RWPE1 (cell line): ENCODE measurements around the gene MCEMP1.

Source experiments
- CTCF ChIA-PET: fragments of 350-600 bp; sonication (Branson Sonifier 250); formaldehyde crosslinking; extraction: SDS; loops from one replicate; lab custom pipeline; 2021; lab: Yijun Ruan, JAX
- POLR2A ChIA-PET: fragments of 400-600 bp; formaldehyde crosslinking; extraction: SDS; loops from one replicate; lab custom pipeline; 2020; ENCODE audit warnings: antibody characterized with exemption; ENCODE audit not compliant: low non-redundant PET; lab: Yijun Ruan, JAX
- DNase-seq: peaks from one replicate; pipeline ENCODE4 v3.0.0; 2012; ENCODE audit warnings: low spot score
- H3K27ac ChIP-seq: fragments of 450-650 bp; 2 replicates; pipeline ENCODE4 v1.5.1; 2017
- CTCF ChIP-seq: fragments of 450-650 bp; conservative IDR thresholded peaks from 2 replicates; pipeline ENCODE4 v1.5.1; 2017; ENCODE audit warnings: low read depth, mild to moderate bottlenecking

The MCEMP1 gene

DNA sequence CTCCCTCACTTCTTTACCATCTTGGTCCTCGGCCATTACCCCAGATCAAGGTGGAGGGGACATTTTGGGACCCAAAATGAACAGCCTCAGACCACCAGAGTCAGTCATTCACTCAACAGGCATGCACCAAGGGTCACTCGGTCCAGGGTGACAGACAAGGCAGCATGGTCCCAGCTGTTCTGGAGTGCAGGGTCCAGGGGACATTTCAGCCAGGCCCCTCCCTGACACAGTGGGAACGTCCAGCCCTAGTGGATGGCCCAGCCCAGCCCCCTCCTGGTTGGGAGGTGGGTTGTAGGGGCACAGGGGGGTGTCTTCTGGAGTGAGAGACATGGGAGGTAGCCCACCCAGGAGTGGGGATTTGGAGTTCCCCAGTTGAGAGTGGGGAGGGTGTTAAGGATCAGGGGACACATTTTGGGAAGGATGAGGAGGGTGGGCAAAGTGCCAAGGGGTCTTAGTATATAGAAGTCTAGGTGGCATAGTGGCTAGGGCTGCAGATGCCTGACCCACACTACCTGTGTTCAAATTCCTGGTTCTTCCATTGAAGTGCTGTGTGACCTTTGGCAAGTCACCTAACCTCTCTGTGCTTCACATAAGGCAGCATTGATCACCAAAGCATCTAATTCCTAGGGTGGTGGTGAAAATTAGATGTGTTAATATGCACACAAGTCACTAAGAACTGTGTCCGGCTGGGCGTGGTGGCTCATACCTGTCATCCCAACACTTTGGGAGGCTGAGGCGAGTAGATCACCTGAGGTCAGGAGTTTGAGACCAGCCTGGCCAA, 27.6 kb downstream of the MCEMP1 start:
- no peak for TF ChIP-seq CTCF
- no peak overlapping the region for H3K27ac ChIP-seq
- ChIA-PET POLR2A (no interaction called here), CTCF (no interaction called here)
- no peak for DNase-seq

GRCh38 chr19:7705387-7706187, 28.7 kb downstream of the MCEMP1 start:
- no peak for DNase-seq
- H3K27ac ChIP-seq, result no peak overlapping the region
- ChIA-PET CTCF (no interaction called here), POLR2A (no interaction called here)
- TF ChIP-seq CTCF, result no peak

GRCh38 chr19:7706188-7706954, 29.5 kb downstream of the MCEMP1 start:
- POLR2A ChIA-PET, result no interaction called here
- CTCF ChIA-PET, result interaction anchor here (1.0 kb wide), 1 partner anchor 25 kb away, joined by 3 read pairs; the partner anchor contains the start of gene TRAPPC5
- DNase-seq, result no peak
- TF ChIP-seq CTCF, result no peak
- H3K27ac ChIP-seq, result no peak overlapping the region

DNA sequence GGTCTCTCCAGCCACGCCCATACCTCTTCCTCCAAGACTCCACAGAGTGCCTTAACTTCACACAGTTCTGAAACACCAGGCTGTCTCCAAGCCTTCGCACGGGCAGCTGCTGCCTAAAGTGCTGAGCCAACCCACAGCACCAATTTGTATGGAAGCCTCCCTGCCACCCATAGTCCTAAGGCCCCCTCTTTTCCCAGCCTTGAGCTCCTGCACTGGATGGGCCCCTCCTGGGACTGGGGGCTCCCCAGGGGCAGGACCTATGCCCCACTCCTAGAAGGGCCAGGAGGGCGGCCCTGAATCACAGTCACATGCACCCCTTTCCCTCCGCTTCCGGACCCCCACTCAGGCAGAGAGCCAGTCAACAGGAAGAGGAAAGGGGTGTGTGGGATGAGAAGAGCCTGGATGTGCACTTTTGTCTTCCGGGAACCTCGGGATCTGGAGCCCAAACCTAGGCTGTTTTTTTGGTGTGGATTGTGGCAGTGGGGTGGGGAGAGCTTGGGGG, 30.1 kb downstream of the MCEMP1 start:
- no peak for TF ChIP-seq CTCF
- POLR2A ChIA-PET, result no interaction called here
- CTCF ChIA-PET, result interaction anchor here (1.0 kb wide), 1 partner anchor 26 kb away, joined by 3 read pairs; the partner anchor contains the start of gene TRAPPC5
- no peak overlapping the region for H3K27ac ChIP-seq
- DNase-seq, result no peak

DNA sequence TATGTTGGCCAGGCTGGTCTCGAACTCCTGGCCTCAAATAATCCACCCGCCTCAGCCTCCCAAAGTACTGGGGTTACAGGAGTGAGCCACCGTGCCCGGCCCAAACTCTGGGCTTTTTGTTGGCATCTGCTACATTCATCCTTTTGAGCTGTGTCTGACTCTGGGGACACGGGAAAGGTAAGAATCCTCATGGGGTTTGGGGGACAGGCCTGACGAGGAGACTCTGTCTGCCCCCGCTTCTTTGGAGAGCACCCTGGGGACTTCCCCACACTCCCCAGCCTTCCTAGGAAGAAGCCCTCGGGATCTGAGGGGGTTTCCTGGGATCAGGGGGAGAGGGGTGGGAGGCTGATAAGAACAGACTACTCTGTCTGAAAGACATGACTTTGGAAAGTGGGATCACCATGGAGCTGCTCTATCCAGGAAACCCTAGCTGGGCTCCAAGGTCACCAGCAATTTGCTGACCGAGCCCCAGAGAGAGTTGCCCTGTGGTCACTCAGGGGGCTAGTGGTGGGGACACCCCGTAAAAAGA, 33.1 kb downstream of the MCEMP1 start:
- H3K27ac ChIP-seq, result no peak overlapping the region
- ChIA-PET CTCF (no interaction called here), POLR2A (no interaction called here)
- DNase-seq, result no peak
- TF ChIP-seq CTCF, result no peak

DNA sequence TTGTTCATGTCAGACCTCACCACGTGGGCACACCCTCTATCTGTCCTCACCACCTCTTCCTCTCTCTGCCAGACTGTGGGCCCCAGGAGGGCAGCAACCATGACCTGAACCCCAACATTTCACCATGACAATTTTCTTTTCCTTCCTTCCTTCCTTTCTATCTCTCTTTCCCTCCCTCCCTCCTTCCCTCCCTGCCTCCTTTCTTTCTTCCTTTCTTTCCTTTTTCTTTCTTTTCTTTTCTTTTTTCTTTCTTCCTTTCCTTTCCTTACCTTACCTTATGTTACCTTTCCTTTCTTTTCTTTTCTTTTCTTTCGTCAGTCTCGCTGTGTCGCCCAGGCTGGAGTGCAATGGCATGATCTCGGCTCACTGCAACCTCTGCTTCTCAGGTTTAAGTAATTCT, 33.7 kb downstream of the MCEMP1 start:
- no peak overlapping the region for H3K27ac ChIP-seq
- ChIA-PET CTCF (no interaction called here), POLR2A (no interaction called here)
- TF ChIP-seq CTCF, result no peak
- DNase-seq, result no peak
